Smooth muscle cell (in vitro differentiated cells): Measurements from ENCODE around the gene ZNF774. TPM values are rescaled to one million over a fixed set of nuclear protein-coding genes. Genes with fewer than 3 reads are reported as not detected.

ENCODE experiments used
- DNase-seq: peaks from one replicate; lab custom pipeline; 2025; ENCODE audit not compliant: unreplicated experiment; lab: John Stamatoyannopoulos, UW
- H2AFZ ChIP-seq: fragments of 200-600 bp; sonication (generic); 2 replicates; pipeline ENCODE4 v1.6.0; 2016; ENCODE audit warnings: antibody characterized with exemption, low read depth, mild to moderate bottlenecking
- H3F3A ChIP-seq: fragments of 200-600 bp; sonication (generic); 2 replicates; pipeline ENCODE4 v1.6.0; 2017; ENCODE audit warnings: antibody characterized with exemption, low read depth
- H3K27ac ChIP-seq: fragments of 200-600 bp; sonication (generic); 2 replicates; pipeline ENCODE4 v1.5.1; 2016; ENCODE audit warnings: low read depth, mild to moderate bottlenecking
- H3K27me3 ChIP-seq: fragments of 200-600 bp; sonication (generic); 2 replicates; pipeline ENCODE4 v1.6.1; 2016; ENCODE audit warnings: low read depth, mild to moderate bottlenecking
- H3K36me3 ChIP-seq: fragments of 200-600 bp; sonication (generic); 2 replicates; pipeline ENCODE4 v1.5.1; 2016; ENCODE audit warnings: low read depth
- H3K4me1 ChIP-seq: fragments of 200-600 bp; sonication (generic); 2 replicates; pipeline ENCODE4 v1.5.1; 2016; ENCODE audit warnings: low read depth
- H3K4me2 ChIP-seq: fragments of 200-600 bp; sonication (generic); 2 replicates; pipeline ENCODE4 v1.6.0; 2016; ENCODE audit warnings: mild to moderate bottlenecking
- H3K4me3 ChIP-seq: fragments of 200-600 bp; sonication (generic); 2 replicates; pipeline ENCODE4 v1.5.1; 2016; ENCODE audit warnings: mild to moderate bottlenecking
- H3K79me2 ChIP-seq: fragments of 200-600 bp; sonication (generic); 2 replicates; pipeline ENCODE4 v1.6.0; 2016; ENCODE audit warnings: low read depth, mild to moderate bottlenecking
- H3K9ac ChIP-seq: fragments of 200-600 bp; sonication (generic); 2 replicates; pipeline ENCODE4 v1.6.0; 2016; ENCODE audit warnings: low read depth
- H3K9me3 ChIP-seq: fragments of 200-600 bp; sonication (generic); replicated peaks from 2 replicates; pipeline ENCODE4 v1.5.1; 2016; ENCODE audit warnings: low read depth
- H4K20me1 ChIP-seq: fragments of 200-600 bp; sonication (generic); 2 replicates; pipeline ENCODE4 v1.6.0; 2016; ENCODE audit warnings: low read depth
- CTCF ChIP-seq: fragments of 200-600 bp; sonication (generic); IDR thresholded peaks from 2 replicates; pipeline ENCODE4 v1.5.1; 2017; ENCODE audit warnings: borderline replicate concordance, mild to moderate bottlenecking, antibody characterized with exemption; ENCODE audit not compliant: insufficient read depth, poor library complexity, severe bottlenecking
- WGBS: methylation state at CpG from one replicate; pipeline ENCODE4 v1.1.7; 2016; ENCODE audit warnings: low lambda C conversion rate; 5-methylcytosine and 5-hydroxymethylcytosine counted together
- polyA plus RNA-seq: library from polyadenylated mRNA; unstranded; fragments of >200 nt; fragmentation: Nextera tagmentation; extraction: Ambion mirVana; gene quantifications from 2 replicates; pipeline ENCODE4 v1.2.1, GENCODE V29; 2016
- total RNA-seq: library from RNA; depleted of rRNA; stranded (reverse); fragments of >200 nt; gene quantifications from 2 replicates; pipeline ENCODE4 v1.2.3, GENCODE V29; 2014

The ZNF774 gene
- total and polyA plus RNA-seq, 2 experiments from 2014 or later = 0.08 to 2.3 TPM

GRCh38 chr15:90351479-90352106 is 491 bp upstream of the ZNF774 start:
- 27% methylated on average over 25 of the region's 25 CpGs for WGBS
- no peak for TF ChIP-seq CTCF
- Histone ChIP-seq H3K4me3 (peak overlapping the region; percentile 83), H4K20me1 (no peaks in the 10 kb centered on the region), H3K79me2 (no peaks in the 10 kb centered on the region), H3K4me1 (no peaks in the 10 kb centered on the region), H2AFZ (peak overlapping the region; percentile 98), H3K4me2 (peak overlapping the region; percentile 87), H3K36me3 (no peaks in the 10 kb centered on the region), H3K27me3 (no peaks in the 10 kb centered on the region), H3K9me3 (no peaks in the 10 kb centered on the region), H3F3A (no peaks in the 10 kb centered on the region), H3K9ac (no peak overlapping the region), H3K27ac (no peak overlapping the region)
- DNase-seq = no peak

GRCh38 chr15:90354986-90355385 is 2.9 kb downstream of the ZNF774 start:
- H3K9ac ChIP-seq = no peak overlapping the region
- no peak for DNase-seq
- 96% methylated on average over 2 of the region's 2 CpGs for WGBS
- H3K79me2 ChIP-seq = no peaks in the 10 kb centered on the region
- no peaks in the 10 kb centered on the region for H3K27me3 ChIP-seq
- no peak overlapping the region for H3K4me2 ChIP-seq
- no peak overlapping the region for H3K27ac ChIP-seq
- no peak overlapping the region for H3K4me3 ChIP-seq
- no peaks in the 10 kb centered on the region for H3K36me3 ChIP-seq
- H2AFZ ChIP-seq = no peak overlapping the region
- no peaks in the 10 kb centered on the region for H3K4me1 ChIP-seq
- H3F3A ChIP-seq = no peaks in the 10 kb centered on the region
- no peak for TF ChIP-seq CTCF
- no peaks in the 10 kb centered on the region for H3K9me3 ChIP-seq
- no peaks in the 10 kb centered on the region for H4K20me1 ChIP-seq

GRCh38 chr15:90358124-90359033 is 6.3 kb downstream of the ZNF774 start:
- Histone ChIP-seq H4K20me1 (no peaks in the 10 kb centered on the region), H3K79me2 (no peaks in the 10 kb centered on the region), H3K9ac (no peak overlapping the region), H3K36me3 (no peaks in the 10 kb centered on the region), H3K27me3 (no peaks in the 10 kb centered on the region), H3K9me3 (no peaks in the 10 kb centered on the region), H2AFZ (no peak overlapping the region), H3K4me3 (no peak overlapping the region), H3F3A (no peaks in the 10 kb centered on the region), H3K27ac (peak overlapping the region; percentile 34), H3K4me2 (no peak overlapping the region), H3K4me1 (peaks cover 3% of the 10 kb centered on the region)
- no peak for TF ChIP-seq CTCF
- no peak for DNase-seq
- 71% methylated on average over 8 of the region's 8 CpGs for WGBS
